Keratinocyte (primary cell): ENCODE data around the gene ZNF710. TPM values are rescaled to one million over a fixed set of nuclear protein-coding genes. Genes with fewer than 3 reads are reported as not detected.
A peak's percentile ranks its signal among the peaks of the same experiment; 100 is the strongest.

Experiments
- DNase-seq: peaks from one replicate; pipeline ENCODE4 v3.0.0-alpha.2; 2011; ENCODE audit warnings: low read depth, missing footprints, low spot score
- FAIRE-seq: peaks from 2 replicates; lab custom pipeline; 2011; peaks lifted over from hg19 to GRCh38; lab: Jason Lieb, UNC
- H2AFZ ChIP-seq: 2 replicates; pipeline ENCODE4 v1.6.0; 2012; ENCODE audit warnings: low read length, control low read depth, inconsistent platforms; ENCODE audit not compliant: control insufficient read depth
- H3K27ac ChIP-seq: 2 replicates; pipeline ENCODE4 v1.5.1; 2011; ENCODE audit warnings: low read length; ENCODE audit not compliant: control insufficient read depth, insufficient read depth
- H3K27me3 ChIP-seq: 3 replicates; pipeline ENCODE4 v1.6.0; 2011; ENCODE audit warnings: low read length; ENCODE audit not compliant: control insufficient read depth, insufficient read depth; ENCODE audit errors: extremely low read depth
- H3K36me3 ChIP-seq, 2 experiments: 2 replicates in 1 of 2; 3 replicates in 1 of 2; pipeline ENCODE4 v1.5.1; 2011; ENCODE audit warnings: low read length in 2 of 2, mild to moderate bottlenecking in 1 of 2; ENCODE audit not compliant: control insufficient read depth in 2 of 2, insufficient read depth in 2 of 2; ENCODE audit errors: extremely low read depth in 1 of 2
- H3K4me1 ChIP-seq: 3 replicates; pipeline ENCODE4 v1.5.1; 2011; ENCODE audit warnings: low read length; ENCODE audit not compliant: control insufficient read depth, insufficient read depth; ENCODE audit errors: extremely low read depth
- H3K4me2 ChIP-seq: 3 replicates; pipeline ENCODE4 v1.6.0; 2011; ENCODE audit warnings: low read depth, low read length; ENCODE audit not compliant: control insufficient read depth, insufficient read depth; ENCODE audit errors: extremely low read depth
- H3K4me3 ChIP-seq, 3 experiments: fragments of 200-600 bp in 1 of 3; sonication (generic) in 1 of 3; 2 replicates in 2 of 3; 3 replicates in 1 of 3; pipeline ENCODE4 v1.5.1; 2011 to 2016; ENCODE audit warnings: low read length in 3 of 3, mild to moderate bottlenecking in 3 of 3, control low read depth in 2 of 3, inconsistent platforms in 1 of 3, low read depth in 1 of 3, mixed read lengths in 1 of 3, mixed run types in 1 of 3, moderate library complexity in 1 of 3; ENCODE audit not compliant: control insufficient read depth in 2 of 3, insufficient read depth in 2 of 3; ENCODE audit errors: extremely low read depth in 1 of 3
- H3K79me2 ChIP-seq: 2 replicates; pipeline ENCODE4 v1.6.0; 2012; ENCODE audit warnings: low read length; ENCODE audit not compliant: control insufficient read depth, insufficient read depth
- H3K9ac ChIP-seq: 3 replicates; pipeline ENCODE4 v1.6.0; 2011; ENCODE audit warnings: low read length; ENCODE audit not compliant: control insufficient read depth, insufficient read depth; ENCODE audit errors: extremely low read depth
- H3K9me1 ChIP-seq: 3 replicates; pipeline ENCODE4 v1.6.0; 2011; ENCODE audit warnings: low read length; ENCODE audit not compliant: control insufficient read depth, insufficient read depth; ENCODE audit errors: extremely low read depth
- H3K9me3 ChIP-seq: 2 replicates; pipeline ENCODE4 v1.5.1; 2012; ENCODE audit warnings: low read depth, low read length; ENCODE audit not compliant: control insufficient read depth
- H4K20me1 ChIP-seq: 3 replicates; pipeline ENCODE4 v1.6.0; 2011; ENCODE audit warnings: low read length; ENCODE audit not compliant: control insufficient read depth, insufficient read depth; ENCODE audit errors: extremely low read depth
- CTCF ChIP-seq, 3 experiments: IDR thresholded peaks in 1 of 3; conservative IDR thresholded peaks in 1 of 3; optimal IDR thresholded peaks in 1 of 3; 2 replicates in 2 of 3; 3 replicates in 1 of 3; pipeline versions ENCODE3 to v1.5.1; 2011; ENCODE audit warnings: low read length in 3 of 3, mild to moderate bottlenecking in 3 of 3, moderate library complexity in 2 of 3, control low read depth in 1 of 3, inconsistent platforms in 1 of 3; ENCODE audit not compliant: insufficient read depth in 2 of 3; ENCODE audit errors: extremely low read depth in 1 of 3
- EZH2 ChIP-seq: IDR thresholded peaks from one replicate; pipeline ENCODE4 v1.6.1; 2012; ENCODE audit warnings: inconsistent platforms, mild to moderate bottlenecking, low read length, moderate library complexity
- dilution Hi-C: fragments of 300-500 bp; cut with MboI; formaldehyde crosslinking; loops from one replicate; pipeline ENCODE4 v1.7.0; 2020; ENCODE audit warnings: low sequenced_read_pairs; ENCODE audit not compliant: extremely low pct_ligation_motif_present
- polyA plus RNA-seq, 5 experiments: library from polyadenylated mRNA; depleted of rRNA in 3 of 5; stranded (reverse) in 3 of 5; stranded (forward) in 1 of 5; unstranded in 1 of 5; fragments of >200 nt; gene quantifications; 1 replicate in 1 of 5; 2 replicates in 3 of 5; 3 replicates in 1 of 5; pipeline versions ENCODE4 v1.2.1 to v1.2.3, GENCODE V29; 2011 to 2012; ENCODE audit warnings: missing spikeins in 2 of 5, low read depth in 1 of 5, low replicate concordance in 1 of 5

ZNF710 gene
- polyA plus RNA-seq, 1 donor (not counting 4 experiments of a cell fraction or from before 2014, with no cell fraction given), result 4.5 TPM

GRCh38 chr15:89998923-89999675 is 2.0 kb upstream of the ZNF710 start:
- no peaks in the 10 kb centered on the region for H3K36me3 ChIP-seq
- H3K4me2 ChIP-seq, result no peak overlapping the region
- no peaks in the 10 kb centered on the region for H3K9me3 ChIP-seq
- no peaks in the 10 kb centered on the region for H3K27me3 ChIP-seq
- H2AFZ ChIP-seq, result no peak overlapping the region
- peaks cover 18% of the 10 kb centered on the region for H3K79me2 ChIP-seq
- no peak for DNase-seq
- no peak overlapping the region for H3K27ac ChIP-seq
- FAIRE-seq, result no peak
- no peak overlapping the region for H3K9ac ChIP-seq
- dilution Hi-C loops, result no loop called here
- no peaks in the 10 kb centered on the region for H3K9me1 ChIP-seq
- no peak overlapping the region for H3K4me3 ChIP-seq
- TF ChIP-seq EZH2, result no peak
- TF ChIP-seq CTCF (optimal IDR thresholded peaks at IDR 0.05 in 1 of 3, IDR thresholded peaks at IDR 0.05 in 1 of 3, conservative IDR thresholded peaks at IDR 0.05 in 1 of 3; ENCODE audit: extremely low read depth in 1 of 3, insufficient read depth in 2 of 3, low read length in 3 of 3), result no peak
- peaks cover 38% of the 10 kb centered on the region for H3K4me1 ChIP-seq
- no peaks in the 10 kb centered on the region for H4K20me1 ChIP-seq

GRCh38 chr15:89999676-90000185 is 1.4 kb upstream of the ZNF710 start:
- H3K79me2 ChIP-seq, result peaks cover 18% of the 10 kb centered on the region
- H3K9me1 ChIP-seq, result no peaks in the 10 kb centered on the region
- H3K27ac ChIP-seq, result peak overlapping the region; percentile 89
- DNase-seq (no peak), FAIRE-seq (no peak)
- H3K9me3 ChIP-seq, result no peaks in the 10 kb centered on the region
- H3K4me2 ChIP-seq, result peak overlapping the region; percentile 93
- peak overlapping the region; percentile 94 for H3K9ac ChIP-seq
- H2AFZ ChIP-seq, result no peak overlapping the region
- H3K4me3 ChIP-seq, result peak overlapping the region; percentile 60 to 90 (median 87)
- no peaks in the 10 kb centered on the region for H3K27me3 ChIP-seq
- peaks cover 44% of the 10 kb centered on the region for H3K4me1 ChIP-seq
- TF ChIP-seq CTCF (optimal IDR thresholded peaks at IDR 0.05 in 1 of 3, IDR thresholded peaks at IDR 0.05 in 1 of 3, conservative IDR thresholded peaks at IDR 0.05 in 1 of 3; ENCODE audit: extremely low read depth in 1 of 3, insufficient read depth in 2 of 3, low read length in 3 of 3) (no peak), EZH2 (no peak)
- dilution Hi-C loops, result no loop called here
- H3K36me3 ChIP-seq, result no peaks in the 10 kb centered on the region
- H4K20me1 ChIP-seq, result no peaks in the 10 kb centered on the region
